ENCODE measurements around the gene TRPC3. TPM values are rescaled to one million over a fixed set of nuclear protein-coding genes. Genes with fewer than 3 reads are reported as not detected.

Gene TRPC3
- total RNA-seq, 1 donor from 2014 or later, result 0.82 TPM

- TF ChIP-seq CTCF (conservative IDR thresholded peaks at IDR 0.05), result no peak
- Mint-ChIP-seq H3K27me3 (ENCODE audit: low read depth) (no peaks in the 10 kb centered on the region), H3K9me3 (peaks cover 6% of the 10 kb centered on the region), H3K4me3 (no peak overlapping the region), H3K36me3 (ENCODE audit: low read depth) (peaks cover 20% of the 10 kb centered on the region), H3K27ac (ENCODE audit: unreplicated experiment) (no peak overlapping the region), H3K4me1 (peaks cover 14% of the 10 kb centered on the region)
- no peak for DNase-seq (ENCODE audit: low read depth, low spot score)
These were observed 88.1 kb downstream of the TRPC3 start for GRCh38 chr4:121863799-121864198.

- no peak overlapping the region for H3K27ac Mint-ChIP-seq (ENCODE audit: unreplicated experiment)
- H3K4me3 Mint-ChIP-seq, result no peak overlapping the region
- peaks cover 10% of the 10 kb centered on the region for H3K4me1 Mint-ChIP-seq
- H3K9me3 Mint-ChIP-seq, result peaks cover 6% of the 10 kb centered on the region
- no peak for TF ChIP-seq CTCF (conservative IDR thresholded peaks at IDR 0.05)
- no peak for DNase-seq (ENCODE audit: low read depth, low spot score)
- H3K27me3 Mint-ChIP-seq (ENCODE audit: low read depth), result no peaks in the 10 kb centered on the region
- H3K36me3 Mint-ChIP-seq (ENCODE audit: low read depth), result peaks cover 11% of the 10 kb centered on the region
These were observed 90.4 kb downstream of the TRPC3 start for GRCh38 chr4:121861426-121861825.

GRCh38 chr4:121860121-121860520, 91.7 kb downstream of the TRPC3 start:
- no peak for TF ChIP-seq CTCF (conservative IDR thresholded peaks at IDR 0.05)
- Mint-ChIP-seq H3K27me3 (ENCODE audit: low read depth) (no peaks in the 10 kb centered on the region), H3K9me3 (no peaks in the 10 kb centered on the region), H3K36me3 (ENCODE audit: low read depth) (no peaks in the 10 kb centered on the region), H3K4me1 (peaks cover 10% of the 10 kb centered on the region), H3K4me3 (no peak overlapping the region), H3K27ac (ENCODE audit: unreplicated experiment) (no peak overlapping the region)
- no peak for DNase-seq (ENCODE audit: low read depth, low spot score)

GRCh38 chr4:121851354-121851753, 100.5 kb downstream of the TRPC3 start:
- no peak for TF ChIP-seq CTCF (conservative IDR thresholded peaks at IDR 0.05)
- no peak overlapping the region for H3K27ac Mint-ChIP-seq (ENCODE audit: unreplicated experiment)
- H3K4me1 Mint-ChIP-seq, result peaks cover 4% of the 10 kb centered on the region
- DNase-seq (ENCODE audit: low read depth, low spot score), result no peak
- H3K36me3 Mint-ChIP-seq (ENCODE audit: low read depth), result peaks cover 3% of the 10 kb centered on the region
- H3K27me3 Mint-ChIP-seq (ENCODE audit: low read depth), result no peaks in the 10 kb centered on the region
- H3K4me3 Mint-ChIP-seq, result no peak overlapping the region
- H3K9me3 Mint-ChIP-seq, result no peaks in the 10 kb centered on the region

GRCh38 chr4:121846662-121847061, 105.2 kb downstream of the TRPC3 start:
- no peak for TF ChIP-seq CTCF (conservative IDR thresholded peaks at IDR 0.05)
- Mint-ChIP-seq H3K9me3 (no peaks in the 10 kb centered on the region), H3K27ac (ENCODE audit: unreplicated experiment) (no peak overlapping the region), H3K36me3 (ENCODE audit: low read depth) (no peaks in the 10 kb centered on the region), H3K27me3 (ENCODE audit: low read depth) (no peaks in the 10 kb centered on the region), H3K4me1 (peaks cover 4% of the 10 kb centered on the region), H3K4me3 (no peak overlapping the region)
- no peak for DNase-seq (ENCODE audit: low read depth, low spot score)

- no peak for TF ChIP-seq CTCF (conservative IDR thresholded peaks at IDR 0.05)
- no peak for DNase-seq (ENCODE audit: low read depth, low spot score)
- Mint-ChIP-seq H3K27me3 (ENCODE audit: low read depth) (no peaks in the 10 kb centered on the region), H3K4me1 (peaks cover 4% of the 10 kb centered on the region), H3K9me3 (no peaks in the 10 kb centered on the region), H3K27ac (ENCODE audit: unreplicated experiment) (no peak overlapping the region), H3K36me3 (ENCODE audit: low read depth) (peaks cover 6% of the 10 kb centered on the region), H3K4me3 (no peak overlapping the region)
These were observed 109.0 kb downstream of the TRPC3 start for GRCh38 chr4:121842862-121843261.

All from neural crest cell (in vitro differentiated cells).